Breast epithelium (tissue), 4 donors: ENCODE results near the gene TANC1. TPM values are rescaled to one million over a fixed set of nuclear protein-coding genes. Genes with fewer than 3 reads are reported as not detected.
A peak's percentile ranks its signal among the peaks of the same experiment; 100 is the strongest.

ENCODE experiments used
- DNase-seq, 2 donors: peaks; one replicate each; pipeline ENCODE4 v3.0.0-alpha.2; 2019; ENCODE audit warnings: low spot score in 2 of 2
- H3K27ac ChIP-seq, 2 donors: fragments of 200-600 bp; sonication (generic) in 1 of 2; one replicate each; pipeline ENCODE4 v1.5.1; 2016 to 2019; ENCODE audit warnings: mild to moderate bottlenecking in 1 of 2
- H3K27me3 ChIP-seq, 2 donors: fragments of 200-600 bp; sonication (generic) in 1 of 2; one replicate each; pipeline versions ENCODE4 v1.5.1 to v1.6.0; 2017 to 2019; ENCODE audit warnings: control low read depth in 1 of 2, mild to moderate bottlenecking in 1 of 2
- H3K36me3 ChIP-seq: fragments of 200-600 bp; one replicate; pipeline ENCODE4 v1.5.1; 2019
- H3K4me1 ChIP-seq, 2 donors: fragments of 200-600 bp; sonication (generic); one replicate each; pipeline ENCODE4 v1.5.1; 2016 to 2019; ENCODE audit warnings: control low read depth in 1 of 2
- H3K4me3 ChIP-seq, 3 donors: fragments of 200-600 bp; sonication (generic); 1 replicate in 2 of 3; 2 replicates in 1 of 3; pipeline ENCODE4 v1.5.1; 2016 to 2019; ENCODE audit warnings: mild to moderate bottlenecking in 3 of 3, moderate library complexity in 2 of 3
- H3K9me3 ChIP-seq, 2 donors: fragments of 200-600 bp; sonication (generic) in 1 of 2; one replicate each; pipeline ENCODE4 v1.5.1; 2016 to 2019; ENCODE audit warnings: control low read depth in 1 of 2
- CTCF ChIP-seq, 3 donors: fragments of 450-650 bp; IDR thresholded peaks; one replicate each; pipeline ENCODE4 v1.5.1; 2016 to 2017; ENCODE audit warnings: antibody characterized with exemption in 3 of 3, mild to moderate bottlenecking in 3 of 3, moderate library complexity in 3 of 3
- POLR2A ChIP-seq: fragments of 450-650 bp; IDR thresholded peaks from one replicate; pipeline ENCODE4 v1.6.1; 2016; ENCODE audit warnings: antibody characterized with exemption, mild to moderate bottlenecking, moderate library complexity
- POLR2AphosphoS5 ChIP-seq, 3 donors: sonication (generic); formaldehyde crosslinking; IDR thresholded peaks; one replicate each; pipeline ENCODE4 v1.6.1; 2017; ENCODE audit warnings: antibody characterized with exemption in 3 of 3
- intact Hi-C: fragments of 100-400 bp; cut with DNase I; formaldehyde crosslinking; loops from one replicate; pipeline ENCODE4 v1.15.1; 2023; ENCODE audit warnings: low total_unique reads
- total RNA-seq, 3 donors: library from RNA; depleted of rRNA; stranded (reverse); fragments of >200 nt; gene quantifications; one replicate each; pipeline ENCODE4 v1.1.0, GENCODE V29; 2016

TANC1 gene
- total RNA-seq, 3 donors from 2014 or later, result 18.9 to 62.3 (median 58.4) TPM

GRCh38 chr2:158934170-158934569, 34.3 kb upstream of the TANC1 start:
- no peak for TF ChIP-seq POLR2A
- TF ChIP-seq POLR2AphosphoS5 (IDR thresholded peaks at IDR 0.05), result no peak
- TF ChIP-seq CTCF (IDR thresholded peaks at IDR 0.05), result no peak

GRCh38 chr2:158935617-158936016, 32.8 kb upstream of the TANC1 start:
- H3K9me3 ChIP-seq, result no peaks in the 10 kb centered on the region
- no peaks in the 10 kb centered on the region for H3K4me1 ChIP-seq
- H3K27me3 ChIP-seq, result no peaks in the 10 kb centered on the region
- no peaks in the 10 kb centered on the region for H3K36me3 ChIP-seq
- H3K4me3 ChIP-seq, result no peak overlapping the region
- TF ChIP-seq CTCF (IDR thresholded peaks at IDR 0.05) (no peak), POLR2AphosphoS5 (IDR thresholded peaks at IDR 0.05) (no peak), POLR2A (no peak)
- H3K27ac ChIP-seq, result no peak overlapping the region
- intact Hi-C loops, result no loop called here
- no peak for DNase-seq

More at GRCh38 chr2:158934170-158934569, 34.3 kb upstream of the TANC1 start:
- H3K9me3 ChIP-seq, result no peaks in the 10 kb centered on the region
- DNase-seq, result no peak
- intact Hi-C loops, result no loop called here
- H3K27me3 ChIP-seq, result no peaks in the 10 kb centered on the region
- no peak overlapping the region for H3K4me3 ChIP-seq
- no peak overlapping the region for H3K27ac ChIP-seq
- H3K36me3 ChIP-seq, result no peaks in the 10 kb centered on the region
- H3K4me1 ChIP-seq, result no peaks in the 10 kb centered on the region

GRCh38 chr2:158936978-158937377, 31.5 kb upstream of the TANC1 start:
- H3K4me1 ChIP-seq, result no peaks in the 10 kb centered on the region
- no peaks in the 10 kb centered on the region for H3K27me3 ChIP-seq
- no peak for DNase-seq
- H3K36me3 ChIP-seq, result no peaks in the 10 kb centered on the region
- TF ChIP-seq POLR2AphosphoS5 (IDR thresholded peaks at IDR 0.05), result peak in 1 of 3 donors; percentile 55
- no peak for TF ChIP-seq CTCF (IDR thresholded peaks at IDR 0.05)
- no peak for TF ChIP-seq POLR2A
- no peak overlapping the region for H3K27ac ChIP-seq
- intact Hi-C loops, result no loop called here
- H3K4me3 ChIP-seq, result no peak overlapping the region
- no peaks in the 10 kb centered on the region for H3K9me3 ChIP-seq

GRCh38 chr2:158940356-158940755, 28.1 kb upstream of the TANC1 start:
- Histone ChIP-seq H3K4me1 (no peaks in the 10 kb centered on the region), H3K9me3 (no peaks in the 10 kb centered on the region), H3K27me3 (no peaks in the 10 kb centered on the region), H3K27ac (no peak overlapping the region), H3K4me3 (no peak overlapping the region), H3K36me3 (no peaks in the 10 kb centered on the region)
- DNase-seq, result no peak
- TF ChIP-seq POLR2AphosphoS5 (IDR thresholded peaks at IDR 0.05), result no peak
- no peak for TF ChIP-seq POLR2A
- no peak for TF ChIP-seq CTCF (IDR thresholded peaks at IDR 0.05)
- intact Hi-C loops, result no loop called here

GRCh38 chr2:158943973-158944372, 24.5 kb upstream of the TANC1 start:
- no peak for DNase-seq
- Histone ChIP-seq H3K4me1 (no peaks in the 10 kb centered on the region), H3K4me3 (no peak overlapping the region), H3K27ac (no peak overlapping the region), H3K27me3 (no peaks in the 10 kb centered on the region), H3K36me3 (no peaks in the 10 kb centered on the region), H3K9me3 (no peaks in the 10 kb centered on the region)
- intact Hi-C loops, result no loop called here
- no peak for TF ChIP-seq POLR2A
- no peak for TF ChIP-seq CTCF (IDR thresholded peaks at IDR 0.05)
- no peak for TF ChIP-seq POLR2AphosphoS5 (IDR thresholded peaks at IDR 0.05)
